SK-N-SH treated with all-trans-retinoic acid at 6 μM for 48 hours (cell line): ENCODE results near the gene NUBPL.
"Not testable (repeated sequence)": the region's sequence is repeated elsewhere in the genome, so short reads cannot be mapped to it uniquely, and the experiment has no call there.

Source experiments
- ATAC-seq: fragments of 200-7000 bp; cut with Tn5 transposase; 3 replicates; pipeline ENCODE4 v1.9.1; 2020; ENCODE audit warnings: mild to moderate bottlenecking, moderate library complexity
- ARNTL ChIP-seq: fragments of 450-650 bp; formaldehyde crosslinking; IDR thresholded peaks from 2 replicates; pipeline ENCODE4 v1.5.0; 2020; ENCODE audit warnings: low read depth, mild to moderate bottlenecking, moderate library complexity, borderline replicate concordance
- BACH2 ChIP-seq: fragments of 250-450 bp; sonication (Bioruptor Pico); IDR thresholded peaks from 2 replicates; pipeline ENCODE4 v1.9.0; 2021; ENCODE audit warnings: mild to moderate bottlenecking, borderline replicate concordance
- CREB5 ChIP-seq: fragments of 250-450 bp; sonication (Bioruptor Pico); IDR thresholded peaks from 2 replicates; pipeline ENCODE4 v1.5.1; 2020; ENCODE audit warnings: low read depth, mild to moderate bottlenecking, moderate library complexity
- CSDC2 ChIP-seq: fragments of 250-450 bp; sonication (Bioruptor Pico); IDR thresholded peaks from 2 replicates; pipeline ENCODE4 v1.5.0; 2020; ENCODE audit warnings: mild to moderate bottlenecking, moderate library complexity
- CSRNP3 ChIP-seq: fragments of 250-450 bp; sonication (Bioruptor Pico); IDR thresholded peaks from 2 replicates; pipeline ENCODE4 v1.5.1; 2021; ENCODE audit warnings: mild to moderate bottlenecking, moderate library complexity
- ESRRG ChIP-seq: fragments of 250-450 bp; sonication (Bioruptor Pico); IDR thresholded peaks from 2 replicates; pipeline ENCODE4 v1.6.1; 2021; ENCODE audit warnings: mild to moderate bottlenecking
- GLIS3 ChIP-seq: fragments of 250-450 bp; sonication (Bioruptor Pico); IDR thresholded peaks from 2 replicates; pipeline ENCODE4 v1.5.0; 2020; ENCODE audit warnings: mild to moderate bottlenecking, moderate library complexity
- ISL1 ChIP-seq: fragments of 250-450 bp; sonication (Bioruptor Pico); IDR thresholded peaks from 2 replicates; pipeline ENCODE4 v2.1.2; 2022; ENCODE audit warnings: mild to moderate bottlenecking, moderate library complexity
- OSR1 ChIP-seq: fragments of 250-450 bp; sonication (Bioruptor Pico); IDR thresholded peaks from 2 replicates; pipeline ENCODE4 v1.8.0; 2022; ENCODE audit warnings: moderate library complexity, mild to moderate bottlenecking, inconsistent platforms
- POU6F1 ChIP-seq: fragments of 250-450 bp; sonication (Bioruptor Pico); IDR thresholded peaks from 2 replicates; pipeline ENCODE4 v1.8.0; 2021; ENCODE audit warnings: low read depth, mild to moderate bottlenecking, moderate library complexity, borderline replicate concordance
- PPARA ChIP-seq: fragments of 250-450 bp; sonication (Bioruptor Pico); IDR thresholded peaks from 2 replicates; pipeline ENCODE4 v1.5.0; 2020; ENCODE audit warnings: mild to moderate bottlenecking, borderline replicate concordance
- RARB ChIP-seq: fragments of 250-450 bp; sonication (Bioruptor Pico); IDR thresholded peaks from 2 replicates; pipeline ENCODE4 v1.8.0; 2021; ENCODE audit warnings: mild to moderate bottlenecking, moderate library complexity
- TCF4 ChIP-seq: fragments of 250-450 bp; sonication (Bioruptor Pico); IDR thresholded peaks from 2 replicates; pipeline ENCODE4 v1.8.0; 2021; ENCODE audit warnings: mild to moderate bottlenecking, moderate library complexity, borderline replicate concordance
- TOX ChIP-seq: fragments of 250-450 bp; sonication (Bioruptor Pico); IDR thresholded peaks from 2 replicates; pipeline ENCODE4 v1.8.0; 2021; ENCODE audit warnings: mild to moderate bottlenecking, moderate library complexity, borderline replicate concordance
- ZC3H10 ChIP-seq: fragments of 250-450 bp; sonication (Bioruptor Pico); IDR thresholded peaks from 2 replicates; pipeline ENCODE4 v1.5.1; 2021; ENCODE audit warnings: mild to moderate bottlenecking, moderate library complexity
- ZFP3 ChIP-seq: fragments of 250-450 bp; sonication (Bioruptor Pico); IDR thresholded peaks from 2 replicates; pipeline ENCODE4 v1.5.0; 2020; ENCODE audit warnings: mild to moderate bottlenecking, moderate library complexity
- ZNF565 ChIP-seq: fragments of 450-650 bp; formaldehyde crosslinking; conservative IDR thresholded peaks from 2 replicates; pipeline ENCODE4 v1.5.0; 2020; ENCODE audit warnings: low read depth, mild to moderate bottlenecking, moderate library complexity
- ZNF70 ChIP-seq: fragments of 450-650 bp; formaldehyde crosslinking; IDR thresholded peaks from 2 replicates; pipeline ENCODE4 v1.5.0; 2020; ENCODE audit warnings: mild to moderate bottlenecking, moderate library complexity
- ZNF8 ChIP-seq: fragments of 450-650 bp; formaldehyde crosslinking; IDR thresholded peaks from 2 replicates; pipeline ENCODE4 v1.5.0; 2020; ENCODE audit warnings: mild to moderate bottlenecking, moderate library complexity
- TF ChIP-seq, protein P1 (sequence below): fragments of 250-450 bp; sonication (Bioruptor Pico); IDR thresholded peaks from 2 replicates; pipeline ENCODE4 v1.8.0; 2020; ENCODE audit warnings: mild to moderate bottlenecking, moderate library complexity, borderline replicate concordance

NUBPL gene

GRCh38 chr14:31806249-31806648, 245.0 kb downstream of the NUBPL start:
- no peak for ATAC-seq

GRCh38 chr14:31811693-31812628, 250.8 kb downstream of the NUBPL start:
- not testable (repeated sequence) for ATAC-seq

More at GRCh38 chr14:31806249-31806648, 245.0 kb downstream of the NUBPL start:
- TF ChIP-seq ZNF565 (no peak), RARB (CRISPR knock-in tag) (no peak), TOX (CRISPR knock-in tag) (no peak), TCF4 (no peak), GLIS3 (CRISPR knock-in tag) (no peak)

DNA sequence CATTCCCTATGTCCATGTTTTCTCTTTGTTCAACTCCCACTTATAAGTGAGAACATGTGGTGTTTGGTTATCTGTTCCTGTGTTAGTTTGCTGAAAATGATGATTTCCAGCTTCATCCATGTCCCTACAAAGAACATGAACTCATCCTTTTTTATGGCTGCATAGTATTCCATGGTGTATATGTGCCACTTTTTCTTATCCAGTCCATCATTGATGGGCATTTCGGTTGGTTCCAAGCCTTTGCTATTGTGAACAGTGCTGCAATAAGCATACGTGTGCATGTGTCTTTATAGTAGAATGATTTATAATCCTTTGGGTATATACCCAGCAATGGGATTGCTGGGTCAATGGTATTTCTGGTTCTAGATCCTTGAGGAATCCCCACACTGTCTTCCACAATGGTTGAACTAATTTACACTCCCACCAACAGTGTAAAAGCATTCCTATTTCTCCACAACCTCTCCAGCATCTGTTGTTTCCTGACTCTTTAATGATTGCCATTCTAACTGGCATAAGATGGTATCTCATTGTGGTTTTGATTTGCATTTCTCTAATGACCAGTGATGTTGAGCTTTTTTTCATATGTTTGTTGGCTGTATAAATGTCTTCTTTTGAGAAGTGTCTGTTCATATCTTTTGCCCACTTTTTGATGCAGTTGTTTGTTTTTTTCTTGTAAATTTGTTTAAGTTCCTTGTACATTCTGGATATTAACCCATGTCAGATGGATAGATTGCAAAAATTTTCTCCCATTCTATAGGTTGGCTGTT, 252.7 kb downstream of the NUBPL start:
- not testable (repeated sequence) for ATAC-seq

- TF ChIP-seq OSR1 (no peak), ZNF565 (no peak), TCF4 (peak; percentile 27; the same call in 1 of the 2 replicates), BACH2 (CRISPR knock-in tag) (no peak)
- no peak for ATAC-seq
Observed at GRCh38 chr14:31819281-31819680, 258.1 kb downstream of the NUBPL start.

GRCh38 chr14:31825459-31825858, 264.3 kb downstream of the NUBPL start:
- ATAC-seq, result no peak

More at GRCh38 chr14:31825459-31825858, 264.3 kb downstream of the NUBPL start:
- TF ChIP-seq ZNF70 (CRISPR knock-in tag), result no peak
- no peak for TF ChIP-seq CREB5
- TF ChIP-seq CSRNP3 (CRISPR knock-in tag), result no peak
- no peak for TF ChIP-seq TCF4
- no peak for TF ChIP-seq ZNF565
- TF ChIP-seq, protein P1, sequence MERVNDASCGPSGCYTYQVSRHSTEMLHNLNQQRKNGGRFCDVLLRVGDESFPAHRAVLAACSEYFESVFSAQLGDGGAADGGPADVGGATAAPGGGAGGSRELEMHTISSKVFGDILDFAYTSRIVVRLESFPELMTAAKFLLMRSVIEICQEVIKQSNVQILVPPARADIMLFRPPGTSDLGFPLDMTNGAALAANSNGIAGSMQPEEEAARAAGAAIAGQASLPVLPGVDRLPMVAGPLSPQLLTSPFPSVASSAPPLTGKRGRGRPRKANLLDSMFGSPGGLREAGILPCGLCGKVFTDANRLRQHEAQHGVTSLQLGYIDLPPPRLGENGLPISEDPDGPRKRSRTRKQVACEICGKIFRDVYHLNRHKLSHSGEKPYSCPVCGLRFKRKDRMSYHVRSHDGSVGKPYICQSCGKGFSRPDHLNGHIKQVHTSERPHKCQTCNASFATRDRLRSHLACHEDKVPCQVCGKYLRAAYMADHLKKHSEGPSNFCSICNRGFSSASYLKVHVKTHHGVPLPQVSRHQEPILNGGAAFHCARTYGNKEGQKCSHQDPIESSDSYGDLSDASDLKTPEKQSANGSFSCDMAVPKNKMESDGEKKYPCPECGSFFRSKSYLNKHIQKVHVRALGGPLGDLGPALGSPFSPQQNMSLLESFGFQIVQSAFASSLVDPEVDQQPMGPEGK (CRISPR knock-in tag), result no peak
- no peak for TF ChIP-seq CSDC2
- no peak for TF ChIP-seq POU6F1
- no peak for TF ChIP-seq RARB (CRISPR knock-in tag)
- no peak for TF ChIP-seq ESRRG (CRISPR knock-in tag)
- no peak for TF ChIP-seq ZNF8 (CRISPR knock-in tag)
- TF ChIP-seq GLIS3 (CRISPR knock-in tag), result no peak
- TF ChIP-seq TOX (CRISPR knock-in tag), result no peak
- TF ChIP-seq PPARA, result no peak
- TF ChIP-seq ARNTL, result no peak
- TF ChIP-seq ISL1 (CRISPR knock-in tag), result no peak
- no peak for TF ChIP-seq BACH2 (CRISPR knock-in tag)
- no peak for TF ChIP-seq ZC3H10 (CRISPR knock-in tag)
- no peak for TF ChIP-seq ZFP3 (CRISPR knock-in tag)
